GM21529 (cell line): ENCODE measurements around the gene FUBP3.

Source experiments
- ATAC-seq: cut with Tn5 transposase; IDR thresholded peaks from one replicate; pipeline ENCODE4 v1.9.1; 2021; ENCODE audit not compliant: unreplicated experiment

Gene FUBP3

DNA sequence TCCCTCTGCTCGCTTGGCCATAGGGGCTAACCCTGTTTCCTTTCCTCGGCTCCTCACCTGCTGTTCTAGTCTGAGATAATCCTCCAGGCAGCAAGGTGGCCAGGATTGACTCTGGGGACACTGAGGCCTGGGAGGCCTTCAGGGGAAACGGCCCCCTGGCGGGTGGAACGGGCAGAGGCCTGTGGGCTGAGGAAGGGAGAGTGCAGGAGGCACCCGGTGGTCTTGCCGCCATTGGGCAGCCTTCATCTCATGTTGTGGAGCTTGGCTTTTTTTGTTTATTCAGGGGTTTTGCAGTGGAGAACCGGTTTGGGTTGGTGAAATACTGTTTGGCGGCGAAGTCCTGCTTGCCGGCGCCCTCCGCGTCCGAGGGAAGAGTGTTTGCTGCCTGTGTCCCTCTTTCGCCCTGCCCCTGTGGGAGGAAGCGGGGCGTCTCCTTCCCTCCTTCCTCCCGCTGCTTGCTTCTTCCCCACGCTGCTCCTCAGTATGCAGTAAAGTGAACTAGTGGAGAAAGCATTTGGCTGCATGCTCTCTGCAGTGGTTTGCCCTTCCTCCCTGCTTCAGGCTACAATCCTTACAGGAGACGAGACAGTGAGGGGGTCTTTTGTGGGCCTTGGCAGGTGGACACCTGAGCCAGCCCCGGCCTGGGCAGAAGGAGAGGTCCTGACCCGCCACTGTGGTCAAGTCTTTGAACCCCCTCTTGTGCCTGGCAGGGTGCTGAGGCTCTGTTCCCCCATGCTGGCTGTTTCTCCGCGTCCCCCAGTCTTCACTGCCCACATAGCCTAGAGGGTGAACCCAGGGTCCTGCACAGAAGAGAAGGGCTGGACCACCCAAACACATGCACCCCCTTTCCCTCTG is 54.2 kb downstream of the FUBP3 start:
- ATAC-seq, result no peak

DNA sequence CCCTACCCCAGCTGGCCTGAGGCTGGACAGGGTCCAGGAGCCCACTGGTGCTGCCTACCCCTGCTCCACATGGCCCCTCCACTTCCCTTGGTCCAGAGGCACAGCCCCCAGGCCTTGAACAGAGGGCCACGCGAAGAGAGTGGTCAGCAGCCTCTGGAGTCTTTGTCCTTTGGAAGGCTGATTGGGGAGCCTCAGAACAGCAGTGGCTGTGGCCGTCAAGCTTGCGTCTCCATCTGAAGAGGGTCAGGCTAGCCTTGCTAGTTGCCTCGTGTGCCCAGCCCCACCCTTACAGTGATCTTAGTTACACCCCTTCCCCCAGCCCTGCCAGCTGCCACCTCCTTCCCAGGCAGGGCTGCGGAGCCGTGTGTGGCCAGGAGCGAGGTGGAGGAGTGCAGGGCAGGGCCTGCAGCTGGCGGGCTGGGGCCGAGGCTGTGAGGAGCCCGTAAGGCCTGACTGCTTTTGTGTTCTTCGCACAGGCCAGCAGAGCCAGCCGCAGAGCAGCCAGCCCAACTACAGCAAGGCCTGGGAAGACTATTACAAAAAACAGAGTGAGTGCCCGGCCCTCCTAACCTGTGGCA is 54.9 kb downstream of the FUBP3 start:
- ATAC-seq, result no peak

DNA sequence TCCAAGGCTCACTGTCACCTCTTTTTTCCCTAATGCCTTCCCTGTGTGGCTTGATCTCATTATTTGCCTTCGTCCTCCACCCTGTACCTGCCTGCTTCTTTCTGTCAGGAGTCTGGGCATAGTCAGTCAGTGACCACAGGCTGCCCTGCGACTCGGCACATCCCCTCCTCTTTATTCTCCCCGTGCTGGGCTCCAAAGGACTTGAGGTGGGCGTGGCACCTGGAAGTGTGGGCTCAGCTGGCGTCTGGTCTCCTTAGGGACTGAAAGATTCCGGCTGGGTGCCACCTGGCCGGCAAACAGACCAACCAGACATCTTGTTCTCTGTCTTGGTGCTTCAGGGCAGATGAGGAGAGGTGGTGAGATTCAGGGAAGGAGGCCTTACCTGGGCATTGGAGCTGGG is 55.4 kb downstream of the FUBP3 start:
- no peak for ATAC-seq

DNA sequence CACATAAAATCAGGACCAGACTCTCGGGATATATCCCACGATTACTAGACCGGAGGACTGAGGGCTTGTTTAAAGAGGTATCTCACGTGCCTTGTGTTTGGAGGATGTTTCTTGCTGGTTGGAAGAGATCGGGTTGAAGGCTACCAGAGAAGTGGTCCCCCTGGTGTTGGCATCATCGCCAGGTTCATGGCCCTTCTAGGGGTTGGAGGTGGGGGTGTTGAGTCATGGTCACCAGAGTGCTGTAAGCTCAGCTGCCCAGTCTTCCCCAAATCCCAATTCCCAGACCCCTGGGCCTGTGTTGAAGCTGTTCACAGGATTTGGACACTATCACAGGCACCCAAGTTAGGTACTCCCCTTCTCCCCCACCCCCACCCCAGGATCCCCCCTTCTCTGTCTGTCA is 55.9 kb downstream of the FUBP3 start:
- no peak for ATAC-seq

DNA sequence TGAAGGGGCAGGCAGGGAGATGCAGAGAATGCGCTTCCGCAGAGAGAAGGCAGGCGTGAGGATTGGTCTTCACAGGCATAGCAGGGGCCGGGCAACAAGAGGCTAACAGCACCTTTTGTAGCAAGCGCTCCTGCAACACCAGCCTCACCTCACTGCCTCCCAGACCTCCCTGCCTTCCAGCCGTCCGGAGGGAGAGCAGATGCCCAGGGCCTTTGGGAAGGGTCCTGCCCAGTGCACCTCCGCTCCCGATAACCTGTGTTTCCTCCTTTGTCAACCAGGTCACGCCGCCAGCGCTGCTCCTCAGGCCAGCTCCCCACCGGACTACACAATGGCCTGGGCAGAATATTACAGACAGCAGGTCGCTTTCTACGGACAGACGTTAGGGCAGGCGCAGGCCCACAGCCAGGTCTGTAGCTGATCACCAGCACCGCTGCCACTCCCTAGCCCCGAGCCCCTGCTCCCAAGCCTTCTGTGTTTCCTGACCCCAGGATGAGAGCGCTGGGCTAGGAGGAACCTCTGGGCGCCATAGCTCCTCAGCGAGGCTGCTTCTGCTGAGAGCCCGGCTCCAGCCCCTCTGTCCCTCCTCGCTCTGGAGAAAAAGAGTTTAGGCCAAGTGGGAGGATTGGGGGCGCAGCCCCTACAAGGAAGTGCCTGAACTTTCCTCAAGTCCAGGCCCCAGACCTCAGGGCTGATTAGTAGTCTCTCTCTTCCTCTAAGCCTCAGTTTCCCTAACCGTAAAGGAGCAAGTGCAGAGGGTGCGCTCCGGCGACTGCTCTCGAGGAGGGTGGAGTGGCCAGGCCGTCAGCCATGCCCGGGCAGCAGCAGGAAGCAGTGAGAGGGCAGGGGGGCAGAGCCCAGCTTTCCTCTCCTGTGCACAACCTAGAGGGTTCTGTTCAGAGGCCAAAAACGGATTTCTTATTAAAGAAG is 56.6 kb downstream of the FUBP3 start:
- ATAC-seq, result no peak

DNA sequence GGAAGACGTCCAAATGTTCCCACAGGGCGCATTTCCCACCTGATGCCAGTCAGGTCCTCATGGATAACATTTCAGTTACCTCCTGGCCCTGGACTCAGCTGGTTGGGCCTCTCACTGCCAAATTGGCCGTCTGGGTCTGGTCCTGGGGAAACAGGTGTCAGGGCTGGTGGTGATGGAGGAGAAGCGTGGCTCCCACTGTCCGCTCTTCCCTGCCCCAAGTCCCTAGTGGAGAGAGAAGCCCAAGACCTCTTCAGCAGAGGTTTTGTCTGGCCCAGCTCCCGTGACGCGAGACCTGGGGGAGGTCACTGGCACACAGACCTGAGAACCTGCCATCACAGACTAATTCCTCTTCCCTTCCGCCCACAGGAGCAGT is 57.3 kb downstream of the FUBP3 start:
- no peak for ATAC-seq

DNA sequence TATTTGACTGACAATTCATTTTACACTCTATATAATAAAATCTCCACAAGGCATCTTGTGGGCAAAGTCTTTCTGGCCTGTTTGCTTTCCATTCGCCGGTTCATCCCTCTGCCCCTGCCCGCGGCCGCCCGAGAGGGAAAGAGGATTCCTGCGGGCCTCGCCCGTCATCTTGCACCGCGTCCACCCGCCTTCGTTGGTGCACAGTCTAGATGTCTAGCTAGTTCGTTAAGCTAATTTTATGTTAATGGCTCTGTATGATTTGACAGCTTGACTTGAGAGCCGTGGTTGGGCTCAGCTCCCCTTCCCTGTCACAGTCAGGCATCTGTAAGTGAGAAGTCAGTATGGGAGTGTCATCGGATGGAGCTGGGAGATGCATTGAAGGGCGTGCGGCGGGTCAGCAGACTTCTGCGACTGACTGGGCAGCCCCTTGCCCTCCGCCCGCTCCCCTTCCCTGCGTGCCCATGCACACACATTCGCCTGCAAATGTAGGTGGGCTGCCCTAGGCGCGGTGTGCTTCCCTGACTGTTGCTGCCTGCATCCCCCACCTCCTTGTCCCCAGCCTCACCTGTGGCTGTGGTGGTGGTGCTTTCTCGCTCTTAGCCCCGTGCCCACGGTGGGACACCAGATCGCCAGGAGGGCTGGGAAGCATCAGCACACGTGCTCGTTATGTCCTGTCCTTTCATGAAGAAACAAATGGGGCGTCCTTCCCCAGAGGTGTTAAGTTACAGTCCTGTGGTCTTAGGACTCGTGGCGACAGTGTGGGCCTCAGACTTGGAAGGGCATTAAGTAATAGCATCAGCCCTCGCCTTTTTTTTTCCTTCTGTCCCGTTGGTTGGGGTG is 59.1 kb downstream of the FUBP3 start:
- no peak for ATAC-seq

DNA sequence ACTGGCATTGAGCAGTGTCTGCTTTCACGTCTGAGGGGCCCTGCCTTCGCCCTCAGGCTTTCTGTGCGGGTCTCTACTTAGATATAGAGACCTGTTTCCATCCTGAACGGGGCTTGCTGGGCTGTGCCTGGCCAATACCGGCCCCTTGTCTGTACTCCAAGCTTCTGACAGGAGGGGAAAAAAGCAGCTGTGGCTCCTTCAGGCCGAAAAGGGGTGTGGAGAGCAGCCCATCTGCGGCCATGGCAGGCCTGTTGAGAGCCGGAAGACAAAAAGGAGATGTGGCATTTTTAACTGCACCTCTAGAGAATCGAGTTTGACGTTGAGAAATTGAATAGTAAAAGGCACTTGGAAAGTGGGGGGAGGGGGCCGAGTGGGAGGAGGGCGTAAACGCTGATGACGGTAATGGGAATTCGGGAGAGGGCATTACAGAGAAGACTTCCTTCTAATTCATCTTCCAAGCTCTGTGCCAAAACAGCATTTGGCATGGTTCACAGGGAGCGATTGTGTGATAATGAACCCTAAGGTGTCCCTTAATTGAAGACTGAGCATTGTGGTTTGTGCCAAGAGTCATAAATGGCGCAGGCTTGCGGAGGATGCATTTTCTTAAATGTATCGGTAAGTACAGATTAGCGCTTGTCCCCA is 59.9 kb downstream of the FUBP3 start:
- ATAC-seq, result no peak

DNA sequence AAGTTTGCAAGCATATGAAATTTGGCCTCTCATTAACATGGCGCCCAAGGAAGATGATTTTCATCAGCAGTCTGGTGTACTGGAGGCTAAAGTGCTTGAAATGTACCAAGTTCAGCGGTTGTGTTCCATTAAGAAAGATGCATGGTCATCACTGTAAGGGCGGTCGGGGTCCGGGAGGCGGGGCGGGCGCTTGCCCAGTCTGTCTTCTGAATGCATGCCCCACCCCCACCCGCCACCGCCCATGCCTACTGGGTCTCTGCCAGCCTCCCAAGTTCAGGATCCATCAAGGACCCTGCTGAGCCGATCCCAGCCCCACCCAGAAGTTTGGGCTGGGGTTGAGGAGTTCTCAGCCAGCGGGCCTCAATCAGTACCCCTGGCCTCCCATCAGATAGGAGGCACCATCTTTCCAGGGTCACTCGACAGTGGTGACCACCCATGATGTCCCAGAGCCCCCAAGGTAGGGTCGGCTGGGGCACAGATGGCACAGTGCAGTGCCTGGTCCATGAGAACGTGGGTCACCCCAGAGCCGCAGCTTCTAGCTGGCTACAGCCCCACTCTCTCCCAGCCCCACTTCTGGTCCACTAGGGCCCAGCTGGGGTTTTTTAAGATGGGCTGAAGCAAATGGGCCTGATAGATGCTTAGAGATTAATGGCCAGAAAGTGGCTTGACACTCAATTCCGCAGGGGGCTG is 60.6 kb downstream of the FUBP3 start:
- ATAC-seq, result no peak

DNA sequence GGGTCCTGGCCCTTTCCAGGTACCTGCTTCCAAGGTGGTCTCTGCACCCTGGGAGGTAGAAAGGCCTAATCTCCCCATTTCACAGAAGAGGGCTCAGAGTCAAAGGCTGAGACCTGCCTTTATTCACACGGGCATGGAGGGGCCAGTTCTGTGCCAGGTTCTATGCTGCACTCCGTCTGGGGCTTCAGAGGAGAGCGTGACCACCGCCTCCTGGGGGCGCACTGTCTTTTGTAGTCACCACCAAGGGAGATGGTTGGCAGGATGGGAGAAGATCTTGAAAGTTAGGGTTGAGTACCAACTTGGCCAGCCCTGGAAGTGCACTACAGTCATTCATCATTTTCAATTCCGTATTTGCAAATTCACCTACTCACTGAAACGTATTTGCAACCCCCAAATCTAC is 61.3 kb downstream of the FUBP3 start:
- ATAC-seq, result no peak

DNA sequence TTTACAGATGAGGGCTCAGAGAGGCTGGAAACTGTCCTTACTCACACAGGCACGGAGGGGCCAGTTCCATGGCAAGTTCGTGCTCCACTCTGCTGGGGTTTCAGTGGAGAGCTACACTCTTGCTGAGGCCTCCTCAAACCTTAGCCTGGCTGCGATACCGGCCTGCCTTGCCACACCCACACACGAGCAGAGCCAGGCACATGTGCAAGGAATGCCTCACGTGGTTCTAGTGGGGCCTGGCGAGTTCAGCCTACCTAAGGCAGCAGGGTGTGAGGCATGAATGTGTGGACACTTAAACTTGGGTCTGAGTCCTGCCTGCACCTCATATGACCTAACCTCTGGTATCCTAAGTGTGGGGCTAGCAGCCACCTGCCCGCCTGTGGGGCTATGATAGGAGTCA is 63.5 kb downstream of the FUBP3 start:
- no peak for ATAC-seq

DNA sequence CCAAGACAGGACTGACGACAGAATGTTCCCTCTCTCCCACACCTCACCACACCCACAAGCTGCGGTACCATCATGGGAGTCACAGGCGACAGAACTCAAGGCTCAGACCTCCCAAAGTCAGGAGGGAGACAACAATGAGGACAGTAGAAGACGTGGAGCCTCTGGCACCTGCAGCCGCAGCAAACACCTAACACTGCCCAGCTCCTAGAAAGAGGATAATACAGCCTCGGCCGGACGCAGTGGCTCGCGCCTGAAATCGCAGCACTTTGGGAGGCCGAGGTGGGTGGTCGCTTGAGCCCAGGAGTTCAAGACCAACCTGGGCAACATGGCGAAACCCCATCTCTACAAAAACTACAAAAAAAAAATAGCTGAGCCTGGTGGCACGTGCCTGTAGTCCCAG is 71.8 kb downstream of the FUBP3 start:
- no peak for ATAC-seq

DNA sequence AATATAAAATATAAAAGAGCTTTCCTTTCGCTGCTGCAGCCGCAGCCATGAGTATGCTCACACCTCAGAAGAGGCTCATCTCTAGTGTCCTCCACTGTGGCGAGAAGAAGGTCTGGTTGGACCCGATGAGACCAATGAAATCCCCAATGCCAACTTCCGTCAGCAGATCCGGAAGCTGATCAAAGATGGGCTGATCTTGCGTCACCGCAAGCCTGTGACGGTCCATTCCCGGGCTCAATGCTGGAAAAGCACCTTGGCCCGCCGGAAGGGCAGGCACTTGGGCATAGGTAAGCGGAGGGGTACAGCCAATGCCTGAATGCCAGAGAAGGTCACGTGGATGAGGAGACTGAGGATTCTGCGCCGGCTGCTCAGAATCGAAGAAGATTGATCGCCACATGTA is 72.4 kb downstream of the FUBP3 start:
- ATAC-seq, result no peak

DNA sequence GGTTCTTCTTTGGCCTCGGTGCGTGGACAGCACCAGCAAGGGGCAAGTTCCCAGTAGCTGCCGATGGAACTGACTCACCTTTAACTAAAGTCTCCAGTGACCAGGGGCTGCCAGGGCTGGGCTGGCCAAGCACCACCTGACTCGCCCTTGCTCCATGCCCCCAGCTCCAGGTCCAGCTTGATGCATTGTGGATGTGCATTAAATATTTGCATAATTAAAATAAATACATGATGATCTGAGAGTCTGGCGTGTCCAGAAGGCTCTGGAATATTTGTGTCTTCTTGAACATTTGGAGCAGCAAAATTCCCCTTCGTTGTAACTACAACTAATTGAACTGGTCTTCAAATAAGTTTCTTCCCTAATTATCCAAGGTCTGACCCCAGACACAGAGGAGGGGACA is 75.5 kb downstream of the FUBP3 start:
- no peak for ATAC-seq

DNA sequence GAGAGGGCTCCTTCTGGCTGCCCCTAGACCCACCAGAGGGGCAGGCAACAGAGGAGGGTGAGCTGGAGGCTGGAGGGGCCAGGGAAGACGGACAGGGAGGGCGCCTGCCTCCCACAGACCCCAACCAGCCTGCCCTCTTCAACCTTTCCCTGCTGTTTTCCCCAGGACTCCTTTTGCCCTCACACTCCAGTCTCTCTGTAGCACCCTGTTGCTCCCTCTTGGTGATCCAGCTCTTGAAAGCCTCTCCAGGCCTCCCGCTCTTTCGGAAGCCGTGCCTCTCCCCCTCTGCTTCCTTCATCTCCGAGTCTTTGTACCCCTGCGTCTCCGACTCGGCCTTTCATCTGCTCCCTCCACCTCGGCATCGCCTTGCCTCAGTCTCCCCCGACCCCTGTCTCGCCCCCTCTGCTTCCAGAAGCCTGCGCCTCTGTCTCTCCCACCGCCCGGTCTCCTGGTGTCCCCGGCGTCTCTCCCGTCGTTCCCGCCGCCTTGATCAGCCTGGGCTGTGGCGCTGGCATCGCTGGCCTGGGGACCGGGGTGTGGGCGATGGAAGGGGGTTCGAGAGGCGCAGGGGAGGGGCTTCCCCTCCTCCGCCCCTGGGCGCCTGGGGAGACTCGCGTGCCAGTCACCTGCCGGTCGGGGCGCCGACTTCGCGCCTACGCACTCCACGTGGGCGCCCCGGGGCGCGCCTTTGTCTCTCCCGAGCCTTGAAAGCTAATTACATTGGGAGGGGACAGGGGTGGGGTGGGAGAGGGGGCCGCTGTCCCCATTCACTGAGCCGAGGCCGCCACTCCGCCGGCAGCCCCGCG is 79.7 kb downstream of the FUBP3 start:
- ATAC-seq, result no peak

DNA sequence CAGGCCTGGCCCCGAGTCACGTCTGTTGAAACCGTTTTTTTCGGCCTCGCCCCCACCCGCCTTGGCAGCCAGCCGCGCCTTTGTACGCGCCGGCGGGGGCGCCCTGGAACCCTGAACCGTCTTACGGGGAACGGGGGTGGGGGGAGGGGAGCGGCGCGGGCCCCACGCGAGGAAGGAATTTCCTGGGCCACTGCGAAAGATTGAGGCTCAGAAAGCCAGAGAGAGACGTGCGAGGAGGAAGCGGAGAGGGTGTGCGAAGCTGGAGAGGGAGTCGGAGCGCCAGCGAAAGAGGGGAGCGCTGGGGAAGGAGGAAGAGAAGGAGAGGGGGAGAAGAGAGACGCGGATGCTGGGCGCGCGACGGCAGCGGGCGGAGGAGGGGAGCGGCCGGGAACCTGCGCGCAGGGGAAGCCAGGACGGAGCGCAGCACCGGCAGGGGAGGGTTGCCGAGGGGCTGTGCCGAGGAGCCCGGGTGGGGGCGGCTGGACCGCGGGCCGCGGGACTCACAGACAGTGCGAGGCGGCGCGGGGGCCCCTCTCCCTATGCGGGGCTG is 80.4 kb downstream of the FUBP3 start:
- no peak for ATAC-seq

DNA sequence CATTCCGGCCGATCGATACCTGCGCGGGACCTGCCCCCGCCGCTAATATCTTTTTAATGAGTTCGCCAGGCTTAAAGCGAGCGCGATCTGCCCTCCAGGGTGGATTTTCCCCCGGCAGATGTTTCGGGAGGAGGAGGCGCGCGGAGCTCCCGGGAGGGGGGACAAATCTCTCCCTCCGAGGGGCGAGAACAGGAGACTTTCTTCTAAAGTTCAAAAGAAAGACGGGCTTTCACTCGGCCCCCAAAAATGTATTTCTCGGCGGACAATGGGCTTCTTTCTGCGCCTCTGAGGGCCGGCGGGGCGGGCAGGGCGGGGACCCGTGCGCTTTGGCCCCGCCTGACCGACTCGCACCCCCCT is 80.9 kb downstream of the FUBP3 start:
- ATAC-seq, result no peak

DNA sequence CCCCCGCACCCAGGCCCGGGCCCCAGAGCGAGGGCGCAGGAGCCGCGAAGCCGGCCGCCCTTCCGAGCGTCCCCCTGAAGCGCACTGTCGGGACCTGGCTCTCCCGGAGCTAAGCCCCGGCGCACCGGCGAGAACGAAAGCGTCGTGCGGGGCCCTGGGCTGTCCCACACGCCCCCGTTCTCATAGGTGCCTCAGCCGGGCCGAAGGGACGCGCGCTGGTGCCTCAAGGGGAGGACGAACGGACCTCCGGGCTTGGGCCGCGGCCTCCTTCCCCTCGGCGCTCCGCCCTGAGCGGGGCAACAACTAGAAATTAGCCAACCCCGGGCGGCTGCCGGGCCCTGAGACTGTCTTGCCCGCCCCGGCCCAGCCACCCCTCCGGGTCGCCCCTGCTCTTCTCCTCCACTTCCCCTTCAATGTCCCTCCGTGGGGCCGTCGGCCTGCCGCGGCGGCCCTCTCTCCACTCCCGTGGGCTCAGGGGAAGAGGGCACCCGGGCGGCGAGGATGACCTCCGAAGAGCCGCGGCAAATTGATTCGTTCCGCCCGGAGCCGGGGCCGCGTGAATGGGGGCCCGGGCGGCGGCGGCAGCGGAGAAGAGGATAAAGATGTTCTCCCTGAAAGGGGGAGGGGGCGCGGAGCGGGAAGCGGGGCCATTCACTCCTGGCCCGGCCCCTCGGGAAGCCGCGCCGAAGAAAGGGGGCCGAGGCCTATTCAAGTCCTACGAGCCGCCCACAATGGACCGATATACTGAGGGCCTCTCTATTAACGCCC is 81.5 kb downstream of the FUBP3 start:
- no peak for ATAC-seq
